ENCODE results near the gene NES. TPM values are rescaled to one million over a fixed set of nuclear protein-coding genes. Genes with fewer than 3 reads are reported as not detected.

NES gene
- total RNA-seq, 4 donors from 2014 or later: 16.6 to 37.4 (median 32.5) TPM

DNA sequence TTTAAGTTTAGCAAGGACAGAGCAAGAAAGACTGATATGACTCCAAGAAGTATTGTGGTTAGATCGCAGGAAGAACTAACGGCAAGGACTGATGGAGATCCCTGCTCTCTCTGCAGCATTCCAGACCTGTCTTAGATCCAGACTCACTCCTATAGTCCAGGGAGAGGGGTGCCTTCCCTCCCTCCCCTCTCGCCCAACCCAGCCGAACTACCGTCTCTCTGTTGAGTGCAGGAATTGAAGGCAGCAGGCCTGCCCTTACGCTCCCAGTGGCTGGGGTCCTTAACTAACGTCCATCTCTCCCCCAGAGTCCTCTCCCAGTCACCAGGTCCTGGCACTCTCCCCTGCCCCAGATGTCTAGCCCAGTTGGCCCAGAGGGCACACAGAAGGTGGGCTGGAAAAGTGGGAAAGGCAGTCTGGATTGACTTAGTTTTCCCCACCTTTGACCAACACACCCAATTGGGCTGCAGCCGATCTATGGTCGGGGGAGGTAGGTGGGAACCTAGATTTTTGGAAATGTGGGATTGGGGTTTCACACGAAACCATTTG, 27.0 kb upstream of the NES start:
- TF ChIP-seq, protein P1, sequence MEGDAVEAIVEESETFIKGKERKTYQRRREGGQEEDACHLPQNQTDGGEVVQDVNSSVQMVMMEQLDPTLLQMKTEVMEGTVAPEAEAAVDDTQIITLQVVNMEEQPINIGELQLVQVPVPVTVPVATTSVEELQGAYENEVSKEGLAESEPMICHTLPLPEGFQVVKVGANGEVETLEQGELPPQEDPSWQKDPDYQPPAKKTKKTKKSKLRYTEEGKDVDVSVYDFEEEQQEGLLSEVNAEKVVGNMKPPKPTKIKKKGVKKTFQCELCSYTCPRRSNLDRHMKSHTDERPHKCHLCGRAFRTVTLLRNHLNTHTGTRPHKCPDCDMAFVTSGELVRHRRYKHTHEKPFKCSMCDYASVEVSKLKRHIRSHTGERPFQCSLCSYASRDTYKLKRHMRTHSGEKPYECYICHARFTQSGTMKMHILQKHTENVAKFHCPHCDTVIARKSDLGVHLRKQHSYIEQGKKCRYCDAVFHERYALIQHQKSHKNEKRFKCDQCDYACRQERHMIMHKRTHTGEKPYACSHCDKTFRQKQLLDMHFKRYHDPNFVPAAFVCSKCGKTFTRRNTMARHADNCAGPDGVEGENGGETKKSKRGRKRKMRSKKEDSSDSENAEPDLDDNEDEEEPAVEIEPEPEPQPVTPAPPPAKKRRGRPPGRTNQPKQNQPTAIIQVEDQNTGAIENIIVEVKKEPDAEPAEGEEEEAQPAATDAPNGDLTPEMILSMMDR (IDR thresholded peaks at IDR 0.05): no peak
- TF ChIP-seq POLR2A (IDR thresholded peaks at IDR 0.05; ENCODE audit: low read depth): no peak
- no peak for TF ChIP-seq EP300 (IDR thresholded peaks at IDR 0.05)
- no peak for TF ChIP-seq POLR2AphosphoS5 (IDR thresholded peaks at IDR 0.05)
- no peak for DNase-seq (ENCODE audit: extremely low spot score)
- peak overlapping the region in 3 of 4 donors; percentile 56 to 58 (median 56) for H3K4me3 ChIP-seq
- H3K4me1 ChIP-seq: peaks cover 29 to 60% (median 55%) of the 10 kb centered on the region in 4 donors
- intact Hi-C loops (cut with DNase I): no loop called here
- 53% methylated on average over 9 of the region's 10 CpGs for WGBS
- peaks cover 0 to 34% (median 0%) of the 10 kb centered on the region in 4 donors for H3K27me3 ChIP-seq
- H3K36me3 ChIP-seq: peaks cover 0 to 14% (median 0%) of the 10 kb centered on the region in 4 donors
- H3K9me3 ChIP-seq: no peaks in the 10 kb centered on the region
- peak overlapping the region in 2 of 4 donors; percentile 88 for H3K27ac ChIP-seq (replicated peaks in 1 of 4)

DNA sequence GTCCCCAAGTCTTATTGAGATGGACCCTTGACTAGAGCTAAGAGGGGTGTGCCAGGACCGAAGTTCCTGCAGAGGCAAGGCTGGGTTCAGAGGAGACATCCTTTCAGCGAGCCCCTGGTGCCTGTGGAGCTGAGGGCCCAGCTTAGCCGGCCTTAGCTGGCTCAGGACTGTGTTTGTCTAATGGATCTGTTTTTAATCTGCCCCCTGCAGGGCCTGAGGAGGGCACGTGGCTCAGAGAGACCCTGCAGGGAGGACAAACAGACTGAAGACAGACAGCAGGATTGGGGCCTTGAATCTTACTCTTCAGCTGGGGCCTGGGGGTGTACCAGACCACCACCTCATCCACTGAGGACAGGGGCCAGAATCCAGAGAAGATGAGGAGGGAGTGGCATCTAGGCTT, 26.5 kb upstream of the NES start:
- H3K36me3 ChIP-seq: peaks cover 0 to 19% (median 0%) of the 10 kb centered on the region in 4 donors
- no peak for DNase-seq (ENCODE audit: extremely low spot score)
- peaks cover 29 to 56% (median 51%) of the 10 kb centered on the region in 4 donors for H3K4me1 ChIP-seq
- 31% methylated on average over 4 of the region's 4 CpGs for WGBS
- no peak overlapping the region for H3K27ac ChIP-seq (replicated peaks in 1 of 4)
- TF ChIP-seq, protein P1 (IDR thresholded peaks at IDR 0.05): no peak
- TF ChIP-seq POLR2A (IDR thresholded peaks at IDR 0.05; ENCODE audit: low read depth) (no peak), POLR2AphosphoS5 (IDR thresholded peaks at IDR 0.05) (no peak), EP300 (IDR thresholded peaks at IDR 0.05) (no peak)
- H3K27me3 ChIP-seq: peaks cover 0 to 34% (median 0%) of the 10 kb centered on the region in 4 donors
- no peak overlapping the region for H3K4me3 ChIP-seq
- intact Hi-C loops (cut with DNase I): no loop called here
- H3K9me3 ChIP-seq: no peaks in the 10 kb centered on the region

DNA sequence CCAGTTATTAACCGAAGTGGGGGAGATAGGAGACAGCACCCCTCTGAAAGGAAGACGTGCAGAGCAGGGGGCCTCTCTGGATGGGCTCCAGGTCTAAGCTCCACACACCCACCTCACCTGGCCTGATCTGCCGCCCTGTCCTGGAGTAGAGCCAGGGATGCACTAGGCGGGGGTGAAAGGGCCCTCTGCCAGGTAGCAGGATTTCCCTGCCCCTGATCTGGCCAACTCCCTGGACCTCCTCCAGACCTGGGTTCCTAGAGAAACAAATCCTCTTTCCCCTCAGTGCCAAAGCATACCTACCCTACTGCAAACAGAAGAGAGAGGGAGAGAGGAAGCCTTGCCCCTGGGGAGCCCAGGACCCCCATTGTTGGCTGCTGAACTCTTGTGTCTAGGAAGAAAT, 26.1 kb upstream of the NES start:
- DNase-seq (ENCODE audit: extremely low spot score): no peak
- H3K27me3 ChIP-seq: peaks cover 0 to 34% (median 0%) of the 10 kb centered on the region in 4 donors
- WGBS: 61% methylated on average over 4 of the region's 4 CpGs
- H3K4me1 ChIP-seq: peaks cover 29 to 52% (median 50%) of the 10 kb centered on the region in 4 donors
- H3K9me3 ChIP-seq: no peaks in the 10 kb centered on the region
- H3K4me3 ChIP-seq: no peak overlapping the region
- peaks cover 0 to 19% (median 0%) of the 10 kb centered on the region in 4 donors for H3K36me3 ChIP-seq
- TF ChIP-seq POLR2A (IDR thresholded peaks at IDR 0.05; ENCODE audit: low read depth) (no peak), EP300 (IDR thresholded peaks at IDR 0.05) (no peak), POLR2AphosphoS5 (IDR thresholded peaks at IDR 0.05) (no peak)
- TF ChIP-seq, protein P1 (IDR thresholded peaks at IDR 0.05): no peak
- intact Hi-C loops (cut with DNase I): no loop called here
- no peak overlapping the region for H3K27ac ChIP-seq (replicated peaks in 1 of 4)

DNA sequence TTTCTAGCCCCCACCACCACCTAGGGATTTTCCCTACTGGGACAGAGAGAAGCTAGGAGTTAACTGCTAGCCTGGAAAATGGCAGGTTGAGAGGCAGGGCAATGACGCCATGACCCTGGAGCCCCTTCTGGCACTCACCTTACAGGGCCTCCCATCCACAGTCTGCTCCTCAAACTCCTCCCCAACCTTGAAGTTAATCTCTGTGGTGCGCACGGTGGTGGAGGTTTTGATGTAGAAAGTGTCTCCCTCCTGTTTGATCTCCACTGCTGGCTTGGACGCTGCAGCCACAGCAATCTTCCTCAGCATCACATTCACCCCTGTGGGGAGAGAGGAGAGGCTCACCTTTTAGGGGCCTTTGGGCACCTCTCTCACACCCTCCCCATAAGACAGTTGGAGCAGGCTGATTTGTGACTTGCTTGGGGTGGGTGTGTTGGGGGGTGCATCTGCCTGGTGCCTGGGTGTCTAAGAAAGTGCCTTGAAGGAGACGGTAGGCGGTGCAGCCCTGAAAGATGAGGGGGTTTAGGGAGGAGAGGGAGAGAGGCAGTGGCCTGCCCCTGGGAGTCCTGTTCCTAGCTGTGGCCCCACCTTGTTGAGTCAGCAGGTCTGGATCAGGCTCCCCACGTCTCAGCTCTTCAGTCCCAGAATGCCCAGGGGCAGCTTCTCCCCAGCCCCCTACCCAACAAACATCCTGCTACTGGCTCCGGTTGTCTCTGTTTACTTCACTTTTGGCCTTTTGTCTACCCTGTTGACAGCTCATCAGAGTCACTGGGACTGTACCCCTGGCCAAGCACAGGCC, 23.7 kb upstream of the NES start:
- TF ChIP-seq, protein P1 (IDR thresholded peaks at IDR 0.05): no peak
- TF ChIP-seq POLR2AphosphoS5 (IDR thresholded peaks at IDR 0.05) (no peak), POLR2A (IDR thresholded peaks at IDR 0.05; ENCODE audit: low read depth) (no peak), EP300 (IDR thresholded peaks at IDR 0.05) (no peak)
- no peak for DNase-seq (ENCODE audit: extremely low spot score)
- 87% methylated on average over 5 of the region's 8 CpGs for WGBS
- H3K9me3 ChIP-seq: no peaks in the 10 kb centered on the region
- no peak overlapping the region for H3K4me3 ChIP-seq
- peaks cover 0 to 36% (median 0%) of the 10 kb centered on the region in 4 donors for H3K27me3 ChIP-seq
- intact Hi-C loops (cut with DNase I): no loop called here
- H3K36me3 ChIP-seq: peaks cover 0 to 19% (median 0%) of the 10 kb centered on the region in 4 donors
- H3K4me1 ChIP-seq: peaks cover 19 to 28% (median 28%) of the 10 kb centered on the region in 4 donors
- H3K27ac ChIP-seq (replicated peaks in 1 of 4): no peak overlapping the region

All from esophagus muscularis mucosa (tissue), 4 donors.